ENCODE data around the gene ACTL6B.

ACTL6B gene

GRCh38 chr7:100641860-100642533 is 14.3 kb downstream of the ACTL6B start:
- no peak for DNase-seq (ENCODE audit: low read depth)
- TF ChIP-seq CTCF (IDR thresholded peaks at IDR 0.05; ENCODE audit: control insufficient read depth, extremely low read depth, insufficient read depth) = no peak
- H3K4me3 ChIP-seq (ENCODE audit: low read depth, low read length) = no peak overlapping the region

DNA sequence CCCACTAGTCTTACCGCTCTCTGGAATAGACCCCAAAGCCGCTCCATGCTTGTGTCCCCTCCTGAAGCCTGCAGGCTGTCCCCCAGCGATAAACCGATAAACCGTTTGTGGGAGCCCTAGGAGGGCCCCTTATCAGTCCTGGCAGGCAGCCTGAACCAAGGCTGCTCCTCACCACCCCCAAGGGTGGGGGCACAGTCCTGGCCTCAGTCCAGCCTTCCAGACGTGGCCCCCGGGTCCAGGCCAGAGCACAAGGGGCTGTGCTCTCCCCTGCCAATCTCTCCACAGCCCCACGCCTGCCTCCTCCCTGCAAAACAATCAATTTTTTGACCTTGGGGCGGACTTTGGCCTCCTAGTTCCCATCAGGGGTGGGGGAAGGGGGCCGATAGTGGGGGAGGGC is 14.8 kb downstream of the ACTL6B start, which contains the start of gene TFR2:
Gene TFR2, minus strand, starts transcription at position 90 of the 397 bp plus-strand sequence. Its CDS starts 43 bp downstream, at position 47.
- no peak for TF ChIP-seq CTCF (IDR thresholded peaks at IDR 0.05; ENCODE audit: control insufficient read depth, extremely low read depth, insufficient read depth)
- no peak for DNase-seq (ENCODE audit: low read depth)
- no peak within 1 kb of the TSS for H3K4me3 ChIP-seq (ENCODE audit: low read depth, low read length)

DNA sequence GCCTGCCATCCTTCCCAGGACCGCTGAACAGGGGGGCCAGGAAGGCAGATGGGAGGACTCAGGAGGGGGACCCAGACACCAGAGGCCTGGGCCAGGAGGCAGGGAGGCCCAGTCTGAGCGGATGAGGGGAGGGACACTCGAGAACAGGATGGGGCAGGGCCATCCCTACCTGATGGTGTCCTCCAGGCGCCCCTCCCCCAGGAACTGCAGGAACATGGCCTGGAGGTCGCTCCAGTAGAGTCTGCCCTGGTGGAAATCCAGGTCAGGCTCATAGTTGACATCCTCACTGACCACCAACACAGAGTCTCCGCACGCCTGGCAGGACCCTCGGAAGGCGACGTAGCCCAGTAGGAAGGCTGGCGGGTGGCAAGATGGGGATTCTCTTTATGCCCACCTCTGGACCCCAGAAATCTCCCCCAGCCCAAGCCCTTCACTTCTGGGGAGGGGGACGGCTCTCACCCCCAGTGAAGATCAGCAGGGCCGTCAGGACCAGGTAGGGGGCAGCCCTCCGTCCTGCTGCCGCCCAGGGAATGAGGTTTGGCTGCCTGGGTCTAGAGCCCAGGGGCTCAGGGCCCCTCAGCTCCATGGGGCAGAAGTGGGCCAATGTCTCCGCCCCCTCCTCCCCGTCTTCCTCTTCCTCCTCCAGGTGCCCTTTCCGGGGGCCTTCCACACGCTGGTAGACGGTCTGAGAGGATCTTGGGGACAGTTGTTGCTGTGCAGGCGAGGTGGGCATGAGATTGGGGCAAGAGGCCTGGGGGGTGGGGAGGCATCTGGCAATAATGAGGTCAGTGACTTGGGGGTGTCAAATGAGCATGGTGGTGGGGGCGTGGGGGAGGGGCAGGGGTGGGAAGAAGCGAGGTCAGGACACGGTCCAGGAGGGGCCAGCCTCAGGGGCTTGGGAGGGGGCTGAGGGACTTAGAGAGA is 15.5 kb downstream of the ACTL6B start:
- no peak overlapping the region for H3K4me3 ChIP-seq (ENCODE audit: low read depth, low read length)
- TF ChIP-seq CTCF (IDR thresholded peaks at IDR 0.05; ENCODE audit: control insufficient read depth, extremely low read depth, insufficient read depth) = no peak
- DNase-seq (ENCODE audit: low read depth) = no peak

GRCh38 chr7:100639995-100640516 is 16.2 kb downstream of the ACTL6B start:
- no peak for DNase-seq (ENCODE audit: low read depth)
- no peak for TF ChIP-seq CTCF (IDR thresholded peaks at IDR 0.05; ENCODE audit: control insufficient read depth, extremely low read depth, insufficient read depth)
- H3K4me3 ChIP-seq (ENCODE audit: low read depth, low read length) = no peak overlapping the region

DNA sequence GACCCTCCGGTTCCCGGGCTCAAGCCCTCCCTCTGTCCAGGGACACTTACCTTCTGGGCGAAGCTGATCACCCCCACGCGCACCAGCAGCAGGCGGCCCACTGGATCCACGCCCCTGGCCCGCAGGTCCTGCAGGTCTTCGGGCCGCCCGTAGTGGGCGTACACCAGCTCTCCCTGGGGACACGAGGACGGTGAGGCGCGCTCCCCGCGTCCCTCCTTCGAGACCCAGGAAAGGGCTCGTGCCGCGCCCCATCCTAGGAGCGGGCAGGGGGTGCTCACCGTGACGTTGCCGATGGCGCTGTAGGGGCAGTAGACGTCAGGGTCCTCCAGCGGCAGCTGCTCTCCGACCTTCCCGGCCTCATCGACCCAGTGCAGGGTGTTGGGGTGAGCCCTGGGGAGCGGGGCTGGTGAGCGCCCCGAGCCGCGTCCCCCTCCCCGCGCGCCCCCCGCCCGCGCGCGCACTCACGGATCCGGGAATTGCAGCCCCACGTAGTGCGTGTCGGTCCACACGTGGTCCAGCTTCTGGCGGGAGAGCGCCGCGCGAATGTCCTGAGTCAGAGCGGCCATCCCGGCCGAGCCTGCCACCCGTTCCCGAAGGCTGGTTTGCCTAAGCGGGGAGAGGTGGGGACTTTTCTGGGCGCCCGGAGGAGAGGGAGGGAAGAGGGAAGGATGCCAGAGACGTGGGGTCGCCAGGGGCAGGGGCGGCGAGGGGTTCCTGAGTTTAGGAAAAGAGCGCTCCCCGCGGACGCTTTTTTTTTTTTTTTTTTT is 23.1 kb downstream of the ACTL6B start:
- DNase-seq (ENCODE audit: low read depth) = no peak
- peak; percentile 22; the same call in 1 of the 2 replicates for TF ChIP-seq CTCF (IDR thresholded peaks at IDR 0.05; ENCODE audit: control insufficient read depth, extremely low read depth, insufficient read depth)
- peak overlapping the region; percentile 42 for H3K4me3 ChIP-seq (ENCODE audit: low read depth, low read length)

DNA sequence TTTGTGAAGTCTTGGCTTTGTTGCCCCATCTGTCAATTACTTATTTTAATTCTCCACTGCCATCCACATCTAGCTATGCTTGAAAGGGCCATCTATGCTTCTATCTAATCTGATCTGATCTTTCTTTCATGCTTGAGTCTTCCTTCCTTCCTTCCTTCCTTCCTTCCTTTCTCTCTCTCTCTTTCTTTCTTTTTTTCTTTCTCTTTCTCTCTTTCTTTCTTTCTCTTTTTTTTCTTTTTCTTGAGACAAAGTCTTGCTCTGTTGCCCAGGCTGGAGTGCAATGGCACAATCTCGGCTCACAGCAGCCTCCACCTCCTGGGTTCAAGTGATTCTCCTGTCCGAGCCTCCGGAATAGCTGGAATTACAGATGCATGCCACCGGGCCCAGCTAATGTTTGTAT is 26.2 kb downstream of the ACTL6B start:
- no peak overlapping the region for H3K4me3 ChIP-seq (ENCODE audit: low read depth, low read length)
- no peak for DNase-seq (ENCODE audit: low read depth)
- TF ChIP-seq CTCF (IDR thresholded peaks at IDR 0.05; ENCODE audit: control insufficient read depth, extremely low read depth, insufficient read depth) = no peak
